ENCODE measurements around the gene GAL3ST1. TPM values are rescaled to one million over a fixed set of nuclear protein-coding genes. Genes with fewer than 3 reads are reported as not detected.

GAL3ST1 gene
- total RNA-seq, 1 experiment from 2014 or later: 2.1 TPM

GRCh38 chr22:30537083-30537731 is 37.3 kb downstream of the GAL3ST1 start:
- Histone ChIP-seq H3K4me1 (ENCODE audit: control insufficient read depth in 1 of 2, insufficient read depth in 2 of 2, low read length in 2 of 2) (no peaks in the 10 kb centered on the region), H3K9ac (ENCODE audit: low read length) (no peak overlapping the region), H3K27ac (ENCODE audit: low read depth, low read length) (no peak overlapping the region), H3K9me2 (ENCODE audit: insufficient read depth) (no peaks in the 10 kb centered on the region), H3K36me3 (ENCODE audit: control insufficient read depth in 1 of 2, insufficient read depth in 2 of 2, low read length in 2 of 2) (no peaks in the 10 kb centered on the region), H4K20me1 (ENCODE audit: insufficient read depth) (no peaks in the 10 kb centered on the region), H2AFZ (ENCODE audit: low read depth, low read length, poor library complexity, severe bottlenecking) (no peak overlapping the region), H3K27me3 (ENCODE audit: insufficient read depth, low read length) (no peaks in the 10 kb centered on the region), H3K4me2 (ENCODE audit: low read length) (no peak overlapping the region), H3K4me3 (replicated peaks in 1 of 2; ENCODE audit: low read depth in 1 of 2, low read length in 2 of 2) (no peak overlapping the region), H3K9me3 (ENCODE audit: control insufficient read depth in 1 of 2, insufficient read depth in 1 of 2, low read depth in 1 of 2, low read length in 2 of 2) (no peaks in the 10 kb centered on the region), H3K79me2 (ENCODE audit: insufficient read depth, low read length) (no peaks in the 10 kb centered on the region)
- ATAC-seq: no peak
- intact Hi-C loops (cut with micrococcal nuclease): no loop called here
- TF ChIP-seq EZH2 (IDR thresholded peaks at IDR 0.05) (no peak), REST (IDR thresholded peaks at IDR 0.05; ENCODE audit: low read depth) (no peak), SRF (IDR thresholded peaks at IDR 0.05; ENCODE audit: low read depth) (no peak), POLR2A (IDR thresholded peaks at IDR 0.05; ENCODE audit: borderline replicate concordance, extremely low read depth, insufficient read depth, insufficient read length) (no peak), SIN3A (IDR thresholded peaks at IDR 0.05; ENCODE audit: low read depth) (no peak), EZH2phosphoT487 (IDR thresholded peaks at IDR 0.05; ENCODE audit: borderline replicate concordance) (no peak), JUND (IDR thresholded peaks at IDR 0.05) (no peak), EGR1 (IDR thresholded peaks at IDR 0.05; ENCODE audit: low read depth) (no peak), CEBPB (IDR thresholded peaks at IDR 0.05; ENCODE audit: low read depth) (no peak), ATF3 (IDR thresholded peaks at IDR 0.05) (no peak)
- ChIA-PET CTCF (no interaction called here), RAD21 (ENCODE audit: low non-redundant PET in 1 of 2, low total read pairs in 2 of 2, uncharacterized antibody in 2 of 2, unreplicated experiment in 2 of 2) (no interaction called here), POLR2A (no interaction called here)
- no TSS peak for BruUV-seq (replicated peaks)
- no peak for DNase-seq (ENCODE audit: low read depth, low spot score)
